Measurements from ENCODE around the gene G2E3. TPM values are rescaled to one million over a fixed set of nuclear protein-coding genes. Genes with fewer than 3 reads are reported as not detected.

The G2E3 gene
- total and polyA plus RNA-seq, 2 experiments from 2014 or later, result 67.4 to 113 TPM

- TF ChIP-seq ZNF462 (CRISPR knock-in tag; IDR thresholded peaks at IDR 0.05), result no peak
- TF ChIP-seq POLR2AphosphoS5 (IDR thresholded peaks at IDR 0.05; ENCODE audit: low read depth), result no peak
- no peak for TF ChIP-seq EZH2phosphoT487 (IDR thresholded peaks at IDR 0.05; ENCODE audit: unreplicated experiment)
- TF ChIP-seq JUNB (IDR thresholded peaks at IDR 0.05; ENCODE audit: unreplicated experiment), result no peak
- TF ChIP-seq, protein P1, sequence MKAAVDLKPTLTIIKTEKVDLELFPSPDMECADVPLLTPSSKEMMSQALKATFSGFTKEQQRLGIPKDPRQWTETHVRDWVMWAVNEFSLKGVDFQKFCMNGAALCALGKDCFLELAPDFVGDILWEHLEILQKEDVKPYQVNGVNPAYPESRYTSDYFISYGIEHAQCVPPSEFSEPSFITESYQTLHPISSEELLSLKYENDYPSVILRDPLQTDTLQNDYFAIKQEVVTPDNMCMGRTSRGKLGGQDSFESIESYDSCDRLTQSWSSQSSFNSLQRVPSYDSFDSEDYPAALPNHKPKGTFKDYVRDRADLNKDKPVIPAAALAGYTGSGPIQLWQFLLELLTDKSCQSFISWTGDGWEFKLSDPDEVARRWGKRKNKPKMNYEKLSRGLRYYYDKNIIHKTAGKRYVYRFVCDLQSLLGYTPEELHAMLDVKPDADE (IDR thresholded peaks at IDR 0.05), result no peak
- no peak for TF ChIP-seq CREB1 (CRISPR knock-in tag; IDR thresholded peaks at IDR 0.05; ENCODE audit: low read depth)
- TF ChIP-seq EZH2 (IDR thresholded peaks at IDR 0.05; ENCODE audit: low read depth, unreplicated experiment), result no peak
- no peak for TF ChIP-seq ZNF331 (CRISPR knock-in tag; IDR thresholded peaks at IDR 0.05; ENCODE audit: low read depth)
Measured at GRCh38 chr14:30608533-30609006, 49.6 kb downstream of the G2E3 start (continued).

GRCh38 chr14:30610787-30611343 lies 51.9 kb downstream of the G2E3 start:
- Histone ChIP-seq H3K36me3 (ENCODE audit: insufficient read depth) (peaks cover 37% of the 10 kb centered on the region; the same call in 1 of the 2 replicates), H3K27me3 (ENCODE audit: insufficient read depth) (no peaks in the 10 kb centered on the region), H3K9me2 (ENCODE audit: insufficient read depth) (no peaks in the 10 kb centered on the region), H3K4me3 (no peak overlapping the region), H3K79me2 (replicated peaks; ENCODE audit: insufficient read depth) (no peaks in the 10 kb centered on the region), H4K20me1 (replicated peaks; ENCODE audit: insufficient read depth) (no peaks in the 10 kb centered on the region), H2AFZ (no peak overlapping the region), H3K4me1 (ENCODE audit: insufficient read depth) (no peaks in the 10 kb centered on the region), H3F3A (replicated peaks; ENCODE audit: low read depth) (no peaks in the 10 kb centered on the region), H3K4me2 (no peak overlapping the region), H3K27ac (ENCODE audit: low read depth) (no peak overlapping the region)
- Mint-ChIP-seq H3K9me3 (no peaks in the 10 kb centered on the region), H3K27me3 (ENCODE audit: insufficient read depth, low read depth, poor library complexity) (no peaks in the 10 kb centered on the region), H3K4me1 (no peaks in the 10 kb centered on the region), H3K27ac (no peak overlapping the region), H3K36me3 (ENCODE audit: low read depth) (peaks cover 25% of the 10 kb centered on the region; the same call in 2 of the 3 replicates), H3K4me3 (no peak overlapping the region)
- DNase-seq (ENCODE audit: low spot score), result peak; percentile 18
- ATAC-seq, result no peak
- TF ChIP-seq, protein P2, sequence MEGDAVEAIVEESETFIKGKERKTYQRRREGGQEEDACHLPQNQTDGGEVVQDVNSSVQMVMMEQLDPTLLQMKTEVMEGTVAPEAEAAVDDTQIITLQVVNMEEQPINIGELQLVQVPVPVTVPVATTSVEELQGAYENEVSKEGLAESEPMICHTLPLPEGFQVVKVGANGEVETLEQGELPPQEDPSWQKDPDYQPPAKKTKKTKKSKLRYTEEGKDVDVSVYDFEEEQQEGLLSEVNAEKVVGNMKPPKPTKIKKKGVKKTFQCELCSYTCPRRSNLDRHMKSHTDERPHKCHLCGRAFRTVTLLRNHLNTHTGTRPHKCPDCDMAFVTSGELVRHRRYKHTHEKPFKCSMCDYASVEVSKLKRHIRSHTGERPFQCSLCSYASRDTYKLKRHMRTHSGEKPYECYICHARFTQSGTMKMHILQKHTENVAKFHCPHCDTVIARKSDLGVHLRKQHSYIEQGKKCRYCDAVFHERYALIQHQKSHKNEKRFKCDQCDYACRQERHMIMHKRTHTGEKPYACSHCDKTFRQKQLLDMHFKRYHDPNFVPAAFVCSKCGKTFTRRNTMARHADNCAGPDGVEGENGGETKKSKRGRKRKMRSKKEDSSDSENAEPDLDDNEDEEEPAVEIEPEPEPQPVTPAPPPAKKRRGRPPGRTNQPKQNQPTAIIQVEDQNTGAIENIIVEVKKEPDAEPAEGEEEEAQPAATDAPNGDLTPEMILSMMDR (conservative IDR thresholded peaks at IDR 0.05; ENCODE audit: low read depth in 2 of 2), result peak; percentile 38 to 53; a peak in 3 of 4 replicates
- TF ChIP-seq, protein P1 (IDR thresholded peaks at IDR 0.05), result no peak
